OCI-LY1 (cell line): Measurements from ENCODE around the gene SNCG.

Experiments
- EZH2 ChIP-seq: fragments of 200-600 bp; sonication (generic), shearing (Covaris generic); IDR thresholded peaks from 2 replicates; pipeline ENCODE4 v1.8.0; 2017; ENCODE audit warnings: borderline replicate concordance, mixed run types, mild to moderate bottlenecking, antibody characterized with exemption, low read length, moderate library complexity, mixed read lengths
- TF ChIP-seq, protein P1 (sequence below): fragments of 200-600 bp; sonication (generic), shearing (Covaris generic); IDR thresholded peaks from 2 replicates; pipeline ENCODE4 v1.5.1; 2017; ENCODE audit warnings: mild to moderate bottlenecking, antibody characterized with exemption, low read length, moderate library complexity, mixed read lengths

DNA sequence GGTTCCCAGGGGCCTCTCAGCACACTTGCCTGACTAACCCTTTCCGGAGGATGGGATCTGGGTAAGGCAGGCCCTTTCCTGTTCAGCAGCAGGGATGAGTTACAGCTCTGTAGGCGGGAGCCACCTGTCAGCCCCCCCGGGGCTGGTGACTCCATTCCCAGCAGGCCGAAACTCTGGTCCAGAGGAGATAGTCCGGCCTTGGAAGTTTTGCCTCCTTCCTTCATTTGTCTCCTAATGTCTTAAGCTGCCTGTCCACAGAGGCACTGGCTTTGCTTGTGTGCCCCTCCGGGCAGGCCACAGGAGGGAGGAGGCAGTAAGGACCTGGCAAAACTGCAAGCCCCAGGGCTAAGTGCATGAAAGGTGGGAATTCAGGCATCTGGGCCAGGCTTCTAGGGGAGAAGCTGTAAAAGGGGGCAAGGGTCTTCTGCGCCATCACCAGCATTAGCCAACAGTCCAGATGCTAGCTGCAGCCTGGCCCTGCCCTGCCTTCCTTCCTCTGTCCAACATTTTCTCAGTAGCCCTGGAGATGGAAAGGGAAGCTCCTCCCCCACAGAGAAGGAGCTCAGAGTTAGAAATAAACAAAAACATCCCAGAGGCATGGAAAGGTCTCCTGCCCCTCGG, 11.1 kb downstream of the SNCG start:
- TF ChIP-seq, protein P1, sequence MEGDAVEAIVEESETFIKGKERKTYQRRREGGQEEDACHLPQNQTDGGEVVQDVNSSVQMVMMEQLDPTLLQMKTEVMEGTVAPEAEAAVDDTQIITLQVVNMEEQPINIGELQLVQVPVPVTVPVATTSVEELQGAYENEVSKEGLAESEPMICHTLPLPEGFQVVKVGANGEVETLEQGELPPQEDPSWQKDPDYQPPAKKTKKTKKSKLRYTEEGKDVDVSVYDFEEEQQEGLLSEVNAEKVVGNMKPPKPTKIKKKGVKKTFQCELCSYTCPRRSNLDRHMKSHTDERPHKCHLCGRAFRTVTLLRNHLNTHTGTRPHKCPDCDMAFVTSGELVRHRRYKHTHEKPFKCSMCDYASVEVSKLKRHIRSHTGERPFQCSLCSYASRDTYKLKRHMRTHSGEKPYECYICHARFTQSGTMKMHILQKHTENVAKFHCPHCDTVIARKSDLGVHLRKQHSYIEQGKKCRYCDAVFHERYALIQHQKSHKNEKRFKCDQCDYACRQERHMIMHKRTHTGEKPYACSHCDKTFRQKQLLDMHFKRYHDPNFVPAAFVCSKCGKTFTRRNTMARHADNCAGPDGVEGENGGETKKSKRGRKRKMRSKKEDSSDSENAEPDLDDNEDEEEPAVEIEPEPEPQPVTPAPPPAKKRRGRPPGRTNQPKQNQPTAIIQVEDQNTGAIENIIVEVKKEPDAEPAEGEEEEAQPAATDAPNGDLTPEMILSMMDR, result no peak
- no peak for TF ChIP-seq EZH2
